ENCODE results near the gene SIRT2. TPM values are rescaled to one million over a fixed set of nuclear protein-coding genes. Genes with fewer than 3 reads are reported as not detected.

The SIRT2 gene
- total RNA-seq, 2 experiments from 2014 or later: 17.8 to 23.1 TPM

GRCh38 chr19:38843175-38843758 lies 56.2 kb downstream of the SIRT2 start:
- DNase-seq (no peak), ATAC-seq (no peak)
- POLR2A ChIA-PET: interaction anchor here (1.0 to 1.4 kb wide), 2 partner anchors 9 to 57 kb away, joined by 4 to 9 read pairs; partner anchors contain the start of gene NFKBIB
- Mint-ChIP-seq H3K36me3 (ENCODE audit: low read depth) (peaks cover 97% of the 10 kb centered on the region), H3K4me3 (peak overlapping the region; percentile 65), H3K27ac (peak overlapping the region; percentile 98), H3K27me3 (no peaks in the 10 kb centered on the region), H3K4me1 (peaks cover 96% of the 10 kb centered on the region), H3K9me3 (ENCODE audit: low read depth) (no peaks in the 10 kb centered on the region)
- intact Hi-C loops (cut with DNase I, micrococcal nuclease): loop anchor here in 1 of 2 experiments (5.0 kb wide), 1 partner anchor 111 kb away; no protein-coding TSS in a partner anchor
- CTCF ChIA-PET: no interaction called here

- H3K27me3 Mint-ChIP-seq: no peaks in the 10 kb centered on the region
Observed at GRCh38 chr19:38842439-38843174, 56.8 kb downstream of the SIRT2 start.

GRCh38 chr19:38841787-38842438 lies 57.5 kb downstream of the SIRT2 start:
- Mint-ChIP-seq H3K27me3 (no peaks in the 10 kb centered on the region), H3K4me3 (peak overlapping the region; percentile 65), H3K4me1 (peaks cover 86% of the 10 kb centered on the region), H3K9me3 (ENCODE audit: low read depth) (no peaks in the 10 kb centered on the region), H3K36me3 (ENCODE audit: low read depth) (peaks cover 97% of the 10 kb centered on the region), H3K27ac (peak overlapping the region; percentile 98)
- intact Hi-C loops (cut with DNase I, micrococcal nuclease): loop anchor here in 1 of 2 experiments (5.0 kb wide), 1 partner anchor 110 kb away; no protein-coding TSS in a partner anchor
- no peak for ATAC-seq
- ChIA-PET POLR2A (interaction anchor here (0.5 to 1.4 kb wide), 11 partner anchors 8 to 589 kb away, joined by 3 to 17 read pairs (median 4); partner anchors contain the start of genes ECH1 and NFKBIB), CTCF (interaction anchor here (0.7 to 1.2 kb wide), 4 partner anchors 10 to 109 kb away, joined by 3 to 5 read pairs (median 4); partner anchors contain the start of gene ECH1)
- peak; percentile 67 for DNase-seq

More at GRCh38 chr19:38842439-38843174, 56.8 kb downstream of the SIRT2 start:
- Mint-ChIP-seq H3K4me3 (peak overlapping the region; percentile 65), H3K4me1 (peaks cover 91% of the 10 kb centered on the region), H3K36me3 (ENCODE audit: low read depth) (peaks cover 97% of the 10 kb centered on the region), H3K27ac (peak overlapping the region; percentile 98), H3K9me3 (ENCODE audit: low read depth) (no peaks in the 10 kb centered on the region)
- intact Hi-C loops (cut with DNase I, micrococcal nuclease): loop anchor here in 1 of 2 experiments (5.0 kb wide), 1 partner anchor 110 kb away; no protein-coding TSS in a partner anchor
- ChIA-PET POLR2A (interaction anchor here (0.5 to 1.4 kb wide), 8 partner anchors 8 to 435 kb away, joined by 3 to 17 read pairs (median 4); partner anchors contain the start of genes ECH1 and NFKBIB), CTCF (interaction anchor here (0.7 to 1.2 kb wide), 4 partner anchors 11 to 110 kb away, joined by 3 to 5 read pairs (median 4); partner anchors contain the start of gene ECH1)
- DNase-seq: peak; percentile 80
- peak; percentile 76 for ATAC-seq

- Mint-ChIP-seq H3K4me3 (peak overlapping the region; percentile 65), H3K27me3 (no peaks in the 10 kb centered on the region), H3K4me1 (peaks cover 83% of the 10 kb centered on the region), H3K9me3 (ENCODE audit: low read depth) (no peaks in the 10 kb centered on the region), H3K36me3 (ENCODE audit: low read depth) (peaks cover 99% of the 10 kb centered on the region), H3K27ac (peak overlapping the region; percentile 98)
- CTCF ChIA-PET: interaction anchor here (0.7 kb wide), 1 partner anchor 932 kb away, joined by 3 read pairs; no protein-coding TSS in a partner anchor
- DNase-seq: no peak
- POLR2A ChIA-PET: interaction anchor here (0.6 to 1.9 kb wide), 6 partner anchors 8 to 590 kb away, joined by 3 to 17 read pairs (median 4); partner anchors contain the start of gene ECH1
- intact Hi-C loops (cut with DNase I, micrococcal nuclease): loop anchor here in 1 of 2 experiments (5.0 kb wide), 1 partner anchor 109 kb away; no protein-coding TSS in a partner anchor
- ATAC-seq: no peak
Observed at GRCh38 chr19:38841180-38841766, 58.1 kb downstream of the SIRT2 start.

- DNase-seq: no peak
- Mint-ChIP-seq H3K27ac (peak overlapping the region; percentile 98), H3K4me3 (no peak overlapping the region), H3K36me3 (ENCODE audit: low read depth) (peaks cover 97% of the 10 kb centered on the region), H3K4me1 (peaks cover 76% of the 10 kb centered on the region), H3K9me3 (ENCODE audit: low read depth) (no peaks in the 10 kb centered on the region), H3K27me3 (no peaks in the 10 kb centered on the region)
- ChIA-PET CTCF (interaction anchor here (0.6 to 0.7 kb wide), 2 partner anchors 71 to 932 kb away, joined by 3 read pairs; no protein-coding TSS in a partner anchor), POLR2A (interaction anchor here (0.9 to 1.9 kb wide), 4 partner anchors 8 to 71 kb away, joined by 3 to 11 read pairs (median 5); partner anchors contain the start of gene ECH1)
- intact Hi-C loops (cut with DNase I, micrococcal nuclease): loop anchor here in 1 of 2 experiments (5.0 kb wide), 1 partner anchor 108 kb away; no protein-coding TSS in a partner anchor
- ATAC-seq: no peak
Observed at GRCh38 chr19:38840583-38840968, 58.8 kb downstream of the SIRT2 start.

GRCh38 chr19:38839816-38840582 lies 59.4 kb downstream of the SIRT2 start:
- no peak overlapping the region for H3K4me3 Mint-ChIP-seq

GRCh38 chr19:38838986-38839761 lies 60.2 kb downstream of the SIRT2 start:
- Mint-ChIP-seq H3K27me3 (no peaks in the 10 kb centered on the region), H3K27ac (peak overlapping the region; percentile 86), H3K4me3 (peak overlapping the region; percentile 9), H3K4me1 (peaks cover 62% of the 10 kb centered on the region), H3K9me3 (ENCODE audit: low read depth) (no peaks in the 10 kb centered on the region), H3K36me3 (ENCODE audit: low read depth) (peaks cover 91% of the 10 kb centered on the region)
- CTCF ChIA-PET: interaction anchor here (0.7 to 1.3 kb wide), 4 partner anchors 10 to 49 kb away, joined by 3 to 6 read pairs (median 4); no protein-coding TSS in a partner anchor
- no peak for DNase-seq
- ATAC-seq: no peak
- intact Hi-C loops (cut with DNase I, micrococcal nuclease): loop anchor here in 1 of 2 experiments (1.0 to 2.0 kb wide), 2 partner anchors 102 to 110 kb away; no protein-coding TSS in a partner anchor
- POLR2A ChIA-PET: interaction anchor here (0.5 to 1.9 kb wide), 8 partner anchors 8 to 458 kb away, joined by 3 to 11 read pairs (median 6); partner anchors contain the start of genes HNRNPL and NFKBIB

More at GRCh38 chr19:38839816-38840582, 59.4 kb downstream of the SIRT2 start:
- Mint-ChIP-seq H3K4me1 (peaks cover 70% of the 10 kb centered on the region), H3K27ac (peak overlapping the region; percentile 98), H3K27me3 (no peaks in the 10 kb centered on the region), H3K36me3 (ENCODE audit: low read depth) (peaks cover 95% of the 10 kb centered on the region), H3K9me3 (ENCODE audit: low read depth) (no peaks in the 10 kb centered on the region)
- DNase-seq (peak; percentile 46), ATAC-seq (no peak)
- intact Hi-C loops (cut with DNase I, micrococcal nuclease): loop anchor here (2.0 to 5.0 kb wide), 2 partner anchors 103 to 108 kb away; no protein-coding TSS in a partner anchor
- CTCF ChIA-PET: interaction anchor here (0.6 to 1.3 kb wide), 4 partner anchors 26 to 933 kb away, joined by 3 to 4 read pairs (median 4); no protein-coding TSS in a partner anchor
- POLR2A ChIA-PET: interaction anchor here (0.5 to 1.9 kb wide), 5 partner anchors 8 to 457 kb away, joined by 3 to 11 read pairs (median 5); partner anchors contain the start of gene ECH1

- peak overlapping the region; percentile 9 for H3K4me3 Mint-ChIP-seq
Observed at GRCh38 chr19:38838208-38838985, 61.0 kb downstream of the SIRT2 start.

More at GRCh38 chr19:38838208-38838985, 61.0 kb downstream of the SIRT2 start:
- intact Hi-C loops (cut with DNase I, micrococcal nuclease): loop anchor here in 1 of 2 experiments (1.0 to 2.0 kb wide), 2 partner anchors 102 to 109 kb away; no protein-coding TSS in a partner anchor
- Mint-ChIP-seq H3K4me1 (peaks cover 55% of the 10 kb centered on the region), H3K36me3 (ENCODE audit: low read depth) (peaks cover 83% of the 10 kb centered on the region), H3K9me3 (ENCODE audit: low read depth) (no peaks in the 10 kb centered on the region), H3K27ac (peak overlapping the region; percentile 86), H3K27me3 (no peaks in the 10 kb centered on the region)
- ChIA-PET CTCF (interaction anchor here (0.6 to 1.3 kb wide), 6 partner anchors 11 to 108 kb away, joined by 3 to 6 read pairs (median 4); no protein-coding TSS in a partner anchor), POLR2A (interaction anchor here (0.5 to 1.6 kb wide), 9 partner anchors 9 to 103 kb away, joined by 3 to 7 read pairs (median 4); partner anchors contain the start of genes HNRNPL and NFKBIB)
- ATAC-seq: peak; percentile 83
- DNase-seq: peak; percentile 89
